Measurements from ENCODE around the gene MAP1B.

MAP1B gene

DNA sequence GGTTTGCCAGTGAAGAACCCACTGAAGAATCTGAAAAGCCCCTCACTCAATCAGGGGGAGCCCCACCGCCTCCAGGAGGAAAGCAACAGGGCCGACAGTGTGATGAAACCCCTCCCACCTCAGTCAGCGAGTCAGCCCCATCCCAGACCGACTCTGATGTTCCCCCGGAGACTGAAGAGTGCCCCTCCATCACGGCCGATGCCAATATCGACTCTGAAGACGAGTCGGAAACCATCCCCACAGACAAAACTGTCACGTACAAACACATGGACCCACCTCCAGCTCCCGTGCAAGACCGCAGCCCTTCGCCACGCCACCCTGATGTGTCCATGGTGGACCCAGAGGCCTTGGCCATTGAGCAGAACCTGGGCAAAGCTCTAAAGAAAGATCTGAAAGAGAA lies 92.4 kb downstream of the MAP1B start:
- no peak for DNase-seq

DNA sequence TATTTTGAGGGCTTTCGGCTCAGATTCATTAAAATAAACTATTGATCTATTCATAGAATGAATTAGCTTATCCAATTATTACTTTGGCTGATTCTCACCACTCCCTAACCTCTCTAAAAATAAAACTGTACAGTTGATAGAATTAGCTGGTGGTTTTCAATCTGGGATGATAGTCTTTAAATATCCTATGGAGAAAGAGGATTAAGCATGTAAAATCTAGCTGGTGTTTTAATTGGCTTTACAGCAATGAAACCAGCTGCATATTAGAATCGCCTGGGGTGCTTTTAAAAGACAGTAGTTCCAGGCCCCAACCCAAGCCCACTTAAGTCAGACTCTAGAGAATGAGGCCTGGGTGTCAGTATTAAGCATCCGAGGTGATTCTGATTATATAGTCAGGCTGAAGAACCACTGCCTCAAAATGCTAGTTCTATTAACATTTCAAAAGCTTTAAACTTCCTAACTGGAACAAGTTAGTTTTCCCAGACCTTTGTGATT lies 95.1 kb downstream of the MAP1B start:
- DNase-seq: no peak

DNA sequence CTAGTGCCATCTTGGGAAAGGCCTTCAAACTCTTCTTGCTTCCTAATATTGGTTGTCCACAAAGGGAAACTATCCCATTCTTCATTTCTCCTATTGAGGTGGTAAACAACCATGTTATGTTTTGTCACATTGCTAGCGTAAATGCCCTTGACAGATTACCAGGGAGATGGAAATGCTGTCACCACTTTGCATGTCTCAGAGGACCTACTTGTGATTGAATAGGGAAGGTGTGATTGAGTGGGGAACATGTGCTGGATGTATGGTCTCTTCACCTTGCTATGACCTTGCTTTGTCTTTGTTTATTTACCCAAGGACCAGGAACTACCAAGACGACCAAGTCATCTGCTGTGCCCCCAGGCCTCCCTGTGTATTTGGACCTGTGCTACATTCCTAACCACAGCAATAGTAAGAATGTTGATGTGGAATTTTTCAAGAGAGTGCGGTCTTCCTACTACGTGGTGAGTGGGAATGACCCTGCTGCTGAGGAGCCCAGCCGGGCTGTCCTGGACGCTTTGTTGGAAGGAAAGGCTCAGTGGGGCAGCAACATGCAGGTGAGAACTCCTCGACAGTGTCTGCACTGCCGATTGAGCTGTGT lies 96.1 kb downstream of the MAP1B start:
- DNase-seq: no peak

DNA sequence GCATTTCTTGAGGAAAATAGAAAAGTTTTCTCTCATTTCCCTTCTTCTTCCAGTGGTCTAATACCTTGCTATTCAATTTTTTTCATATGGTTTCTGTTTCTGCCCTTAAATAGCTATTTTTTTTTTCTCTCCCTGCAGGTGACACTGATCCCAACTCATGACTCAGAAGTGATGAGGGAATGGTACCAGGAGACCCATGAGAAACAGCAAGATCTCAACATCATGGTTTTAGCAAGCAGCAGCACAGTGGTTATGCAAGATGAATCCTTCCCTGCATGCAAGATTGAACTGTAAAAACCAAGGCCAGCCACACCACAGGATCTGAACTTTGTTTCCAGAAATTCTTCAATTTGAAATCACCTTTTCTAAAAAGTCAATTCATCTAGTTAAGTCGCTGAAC lies 97.7 kb downstream of the MAP1B start:
- no peak for DNase-seq

GRCh38 chr5:72205431-72206009 lies 98.2 kb downstream of the MAP1B start:
- DNase-seq: no peak

DNA sequence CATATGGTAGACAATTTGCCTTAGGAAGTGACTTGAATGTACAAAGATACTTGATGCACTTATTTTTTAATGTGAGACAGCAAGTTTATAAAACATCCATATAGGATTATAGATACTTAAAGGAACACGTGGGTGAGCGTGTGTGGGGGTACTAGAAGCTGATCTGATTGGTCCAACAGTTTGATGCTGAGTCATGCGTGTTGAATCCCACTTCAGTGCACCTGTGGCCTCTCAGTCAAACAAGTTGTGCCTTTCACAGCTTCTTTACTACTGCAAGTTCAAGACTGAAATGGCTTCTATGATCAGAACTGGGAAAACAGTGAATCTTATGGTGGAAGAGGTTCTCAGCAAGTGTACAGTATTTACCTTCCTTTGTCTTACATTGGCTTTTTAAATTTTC lies 98.9 kb downstream of the MAP1B start:
- DNase-seq: no peak

DNA sequence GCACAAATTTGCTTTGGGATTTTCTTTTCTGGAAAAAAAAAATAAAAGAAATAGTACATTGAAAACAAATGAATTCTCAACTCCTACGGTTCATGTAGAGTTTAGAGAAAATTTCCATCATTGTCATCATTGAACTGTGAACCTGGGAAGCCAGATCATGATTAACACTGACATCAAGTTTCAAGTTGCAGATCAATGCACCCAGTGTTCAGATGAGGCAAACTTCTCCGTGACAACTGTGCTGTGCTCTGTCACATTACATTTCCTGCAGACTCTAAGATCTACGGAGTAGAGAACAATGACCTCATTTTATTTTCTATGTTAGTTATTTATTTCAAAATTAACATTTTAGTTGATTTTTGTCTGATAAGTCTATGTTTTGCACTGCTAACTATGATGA lies 99.7 kb downstream of the MAP1B start:
- DNase-seq: no peak

GRCh38 chr5:72208324-72208926 lies 101.2 kb downstream of the MAP1B start:
- DNase-seq: no peak

- DNase-seq: no peak
These were observed 102.2 kb downstream of the MAP1B start for GRCh38 chr5:72209147-72210115.

DNA sequence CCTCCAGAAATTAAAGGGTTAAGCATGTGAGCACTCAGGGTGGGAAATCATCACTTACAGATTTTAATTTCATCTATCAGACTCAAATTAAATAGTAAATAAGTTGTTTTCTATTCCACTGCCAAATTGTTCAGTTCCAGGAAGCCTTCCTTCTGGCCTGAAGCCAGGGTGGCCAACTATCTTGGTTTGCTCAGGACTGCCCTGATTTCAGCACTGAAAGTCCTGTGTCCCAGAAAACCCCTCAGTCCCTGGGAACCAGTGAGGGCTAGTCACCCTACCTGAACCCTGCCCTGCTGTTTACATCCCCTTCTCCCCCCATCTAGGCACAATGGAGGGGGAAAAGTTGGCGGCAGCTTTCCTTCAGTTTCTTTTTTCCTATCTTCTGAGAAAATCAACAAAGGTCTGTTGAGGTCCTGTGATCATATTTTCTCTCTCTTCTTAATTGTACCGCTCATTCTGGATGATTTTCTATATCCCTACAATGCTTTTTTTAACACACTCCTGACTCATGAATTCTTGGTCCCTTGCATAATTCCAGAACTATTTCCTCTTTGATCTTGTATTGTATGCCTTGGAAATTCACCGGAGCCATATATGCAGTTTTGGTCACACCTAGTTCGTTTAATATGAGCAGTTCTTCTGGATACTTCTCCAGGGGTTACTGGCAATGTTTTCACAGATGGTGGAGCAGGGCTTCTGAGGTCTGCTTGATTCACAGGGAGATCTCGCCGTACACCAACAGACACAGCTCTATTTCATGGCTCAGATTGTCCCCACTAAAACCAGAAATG lies 103.8 kb downstream of the MAP1B start:
- no peak for DNase-seq

GRCh38 chr5:72212171-72212570 lies 104.9 kb downstream of the MAP1B start:
- DNase-seq: no peak

DNA sequence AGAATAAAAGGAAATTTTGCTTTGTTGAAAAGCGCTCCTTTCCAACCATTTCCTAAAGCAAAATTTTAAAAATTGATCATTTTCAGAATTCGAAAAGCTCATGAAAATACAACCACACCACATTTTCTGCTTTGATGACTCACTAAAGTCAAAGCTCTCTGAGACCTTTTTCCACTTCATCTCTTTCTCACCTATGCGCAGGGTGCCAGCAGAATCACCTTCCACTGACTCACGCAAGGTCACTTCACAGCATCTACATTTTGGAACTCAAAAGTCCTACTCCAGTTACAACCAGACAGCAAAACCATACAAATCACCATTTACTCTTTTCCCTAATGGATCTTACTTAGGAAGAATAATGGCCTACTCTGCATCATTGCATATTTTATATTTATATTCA lies 106.2 kb downstream of the MAP1B start:
- no peak for DNase-seq

DNA sequence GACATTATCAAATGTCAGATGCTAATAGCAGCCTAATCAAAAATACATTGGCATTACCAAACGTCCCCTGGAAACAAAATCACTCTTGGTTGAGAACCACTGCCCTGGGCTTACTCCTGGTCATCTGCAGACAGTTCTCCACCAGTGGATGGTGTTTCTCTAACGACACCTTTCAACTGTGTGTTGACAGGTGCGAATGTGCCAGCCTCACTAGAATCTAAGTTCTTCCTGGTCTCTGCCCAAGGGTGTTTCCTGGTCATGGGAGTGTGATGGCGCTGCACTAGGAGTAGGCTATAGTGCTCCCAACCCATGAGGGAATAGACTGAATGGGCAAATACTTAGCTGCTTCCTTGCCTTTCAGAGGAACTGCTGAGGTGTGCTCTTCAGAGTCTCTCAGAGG lies 106.9 kb downstream of the MAP1B start:
- no peak for DNase-seq

DNA sequence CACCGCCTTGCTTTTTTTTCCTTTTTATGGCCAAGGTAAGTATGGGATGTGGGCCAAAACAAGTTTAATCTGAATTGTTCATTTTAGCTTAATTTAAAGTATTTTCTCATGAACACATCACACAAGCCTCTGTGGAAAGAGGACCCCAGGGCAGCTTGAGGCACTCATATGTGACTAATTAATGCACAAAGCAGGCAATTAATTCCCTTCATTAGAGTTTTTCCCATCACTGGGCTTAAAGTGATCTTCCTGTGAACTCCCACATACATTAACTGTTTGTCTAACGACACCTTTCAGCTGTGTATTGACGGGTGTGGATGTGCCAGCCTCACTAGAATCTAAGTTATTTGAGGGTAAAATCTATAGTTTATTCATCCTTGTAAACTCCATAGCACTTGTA lies 109.5 kb downstream of the MAP1B start:
- DNase-seq: no peak

- no peak for DNase-seq
These were observed 113.8 kb downstream of the MAP1B start for GRCh38 chr5:72221099-72221498.

GRCh38 chr5:72221541-72221940 lies 114.3 kb downstream of the MAP1B start:
- no peak for DNase-seq

DNA sequence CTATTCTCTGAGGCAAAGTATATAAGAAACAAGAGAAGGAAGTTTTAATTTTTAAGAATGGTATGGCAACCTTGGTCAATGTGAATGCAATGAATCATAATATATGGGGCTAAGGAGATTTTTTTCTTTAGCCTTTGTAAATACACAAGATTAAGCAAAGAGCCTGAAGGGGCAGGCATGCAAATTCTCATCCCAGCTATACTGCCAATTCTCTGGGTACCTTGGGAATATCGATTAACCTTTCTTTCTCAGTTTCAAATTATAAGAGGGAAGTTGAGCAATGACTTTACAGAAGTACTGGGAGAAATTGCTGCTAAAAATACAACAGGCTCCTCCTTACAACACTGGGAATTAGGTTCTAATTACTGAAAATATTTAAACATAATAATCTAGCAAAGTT lies 115.2 kb downstream of the MAP1B start:
- no peak for DNase-seq

DNA sequence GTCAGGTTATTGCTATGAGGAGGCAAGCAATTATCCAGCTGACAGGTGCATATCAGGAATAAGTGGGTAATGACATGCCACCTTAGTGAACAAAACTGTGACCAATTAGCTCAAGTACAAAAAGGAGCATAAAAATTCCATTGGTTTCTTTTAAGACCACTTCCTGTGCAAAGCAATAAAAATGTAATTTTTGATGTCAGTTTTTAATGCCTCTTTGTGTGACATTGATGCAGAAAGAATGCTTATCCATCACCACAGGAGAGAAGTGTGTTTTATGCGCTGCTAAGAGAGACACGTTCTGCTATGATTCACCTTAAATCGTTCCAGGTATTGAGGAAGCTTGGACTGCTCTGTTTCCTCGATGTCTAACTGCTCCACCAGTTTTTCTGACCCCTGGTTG lies 116.1 kb downstream of the MAP1B start:
- no peak for DNase-seq

DNA sequence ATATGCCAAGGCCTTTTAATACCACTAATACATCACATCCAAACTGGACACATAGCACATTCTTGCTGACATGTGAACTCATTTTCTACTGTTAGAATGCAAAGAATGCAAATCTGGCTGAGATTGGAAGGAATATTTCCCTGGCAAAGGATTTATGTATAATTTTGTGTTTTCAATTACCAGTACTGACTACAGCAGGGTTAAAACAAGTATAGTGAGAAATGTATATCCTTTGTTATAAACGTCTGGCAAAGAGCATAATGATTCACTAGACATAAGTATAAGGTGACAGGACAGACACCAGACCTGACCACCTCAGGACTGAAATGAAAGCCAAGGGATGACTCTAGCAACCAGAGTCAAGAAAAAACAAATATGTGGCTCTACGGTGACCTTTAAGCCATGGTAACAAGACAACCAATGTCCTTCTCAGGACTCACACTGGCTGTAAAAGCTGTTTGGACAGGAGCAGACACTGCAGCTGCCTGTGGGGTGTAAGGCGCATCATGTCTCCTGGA lies 117.7 kb downstream of the MAP1B start:
- DNase-seq: no peak

- DNase-seq: no peak
These were observed 118.5 kb downstream of the MAP1B start for GRCh38 chr5:72225741-72226140.

GRCh38 chr5:72226950-72227349 lies 119.7 kb downstream of the MAP1B start:
- DNase-seq: no peak

- no peak for DNase-seq
These were observed 121.7 kb downstream of the MAP1B start for GRCh38 chr5:72228960-72229359.
